K562 (cell line): ENCODE measurements around the gene BCL2L1. TPM values are rescaled to one million over a fixed set of nuclear protein-coding genes. Genes with fewer than 3 reads are reported as not detected.

Experiments
- ARHGAP35 ChIP-seq: fragments of 450-650 bp; IDR thresholded peaks from 2 replicates; pipeline ENCODE4 v1.6.1; 2018; ENCODE audit not compliant: partially characterized antibody
- ASH1L ChIP-seq: fragments of 450-650 bp; IDR thresholded peaks from 2 replicates; pipeline ENCODE4 v1.6.1; 2018; ENCODE audit warnings: borderline replicate concordance, mild to moderate bottlenecking, low read depth; ENCODE audit not compliant: partially characterized antibody
- CHCHD3 ChIP-seq: fragments of 250-450 bp; sonication (Bioruptor Pico); IDR thresholded peaks from 2 replicates; pipeline ENCODE4 v2.1.2; 2022; ENCODE audit warnings: mild to moderate bottlenecking
- ETS1 ChIP-seq: conservative IDR thresholded peaks from 2 replicates; pipeline ENCODE4 v1.6.1; 2011; ENCODE audit warnings: low read depth, mild to moderate bottlenecking, low read length; ENCODE audit not compliant: control insufficient read depth
- ILK ChIP-seq: fragments of 450-650 bp; IDR thresholded peaks from 2 replicates; pipeline ENCODE4 v1.6.1; 2016; ENCODE audit warnings: missing genetic modification characterization, low read depth, mild to moderate bottlenecking, missing compliant biosample characterization, moderate library complexity, borderline replicate concordance
- LCOR ChIP-seq: sonication (generic); formaldehyde crosslinking; IDR thresholded peaks from 2 replicates; pipeline ENCODE4 v1.8.0; 2022; ENCODE audit warnings: mild to moderate bottlenecking, missing genetic modification reagents
- MBD2 ChIP-seq: sonication (generic); IDR thresholded peaks from 2 replicates; pipeline ENCODE4 v1.6.1; 2016; ENCODE audit warnings: low read depth, borderline replicate concordance
- NEUROD1 ChIP-seq: fragments of 150-350 bp; IDR thresholded peaks from 2 replicates; pipeline ENCODE4 v1.6.1; 2014; ENCODE audit warnings: borderline replicate concordance, low read length, low read depth; ENCODE audit not compliant: partially characterized antibody
- NR2C2 ChIP-seq, 2 experiments: fragments of 200-800 bp in 1 of 2; sonication (Bioruptor generic) in 1 of 2; sonication (generic) in 1 of 2; formaldehyde crosslinking in 1 of 2; IDR thresholded peaks; 2 replicates each; pipeline versions ENCODE4 v1.6.1 to v1.8.0; 2016 to 2022; ENCODE audit warnings: mild to moderate bottlenecking in 1 of 2, missing compliant biosample characterization in 1 of 2, missing genetic modification characterization in 1 of 2, missing genetic modification reagents in 1 of 2
- PML ChIP-seq: IDR thresholded peaks from 2 replicates; pipeline ENCODE4 v1.6.1; 2012; ENCODE audit warnings: low read length, inconsistent platforms
- POLR2A ChIP-seq: fragments of 450-650 bp; conservative IDR thresholded peaks from 2 replicates; pipeline ENCODE4 v1.6.1; 2016
- RCOR1 ChIP-seq, 2 experiments: IDR thresholded peaks; 2 replicates each; pipeline ENCODE4 v1.6.1; 2012; ENCODE audit warnings: low read depth in 2 of 2, low read length in 2 of 2, borderline replicate concordance in 1 of 2, improper control_type of control experiment in 1 of 2
- SUPT5H ChIP-seq: fragments of 450-650 bp; IDR thresholded peaks from 2 replicates; pipeline ENCODE4 v1.6.1; 2016
- TFE3 ChIP-seq: fragments of 450-650 bp; formaldehyde crosslinking; IDR thresholded peaks from 2 replicates; pipeline ENCODE4 v1.4.0; 2020; ENCODE audit warnings: mild to moderate bottlenecking, mixed read lengths
- XRCC5 ChIP-seq: fragments of 200-400 bp; formaldehyde crosslinking; IDR thresholded peaks from 2 replicates; pipeline ENCODE4 v1.6.1; 2017; ENCODE audit warnings: low read depth, mild to moderate bottlenecking, low read length
- ZBTB7A ChIP-seq: IDR thresholded peaks from 2 replicates; pipeline ENCODE4 v1.6.1; 2011; ENCODE audit warnings: low read depth, mild to moderate bottlenecking, low read length, moderate library complexity, borderline replicate concordance; ENCODE audit not compliant: control insufficient read depth
- ZFP30 ChIP-seq: fragments of 250-450 bp; sonication (Bioruptor Pico); IDR thresholded peaks from 2 replicates; pipeline ENCODE4 v1.8.0; 2022; ENCODE audit warnings: moderate library complexity, mild to moderate bottlenecking, inconsistent platforms, borderline replicate concordance
- ZNF408 ChIP-seq: fragments of 250-450 bp; sonication (Bioruptor Pico); IDR thresholded peaks from 2 replicates; pipeline ENCODE4 v1.4.0; 2020; ENCODE audit warnings: low read depth, mild to moderate bottlenecking, moderate library complexity
- polyA plus RNA-seq, 8 experiments: library from polyadenylated mRNA; depleted of rRNA in 4 of 8; stranded (reverse) in 5 of 8; unstranded in 3 of 8; fragments of >200 nt; fragmentation: Nextera tagmentation in 2 of 8; fragmentation: Illumina TruSeq in 1 of 8; extraction: Ambion mirVana in 2 of 8; extraction: Trizol in 1 of 8; gene quantifications; 2 replicates each; pipeline versions ENCODE4 v1.2.1 to v1.2.3, GENCODE V29; 2011 to 2014; ENCODE audit warnings: inconsistent platforms in 1 of 8, missing spikeins in 1 of 8
- total RNA-seq, 7 experiments: library from RNA; depleted of rRNA in 6 of 7; stranded (reverse); fragments of >200 nt in 6 of 7; fragmentation: Illumina TruSeq in 2 of 7; extraction: Trizol in 2 of 7; gene quantifications; 2 replicates each; pipeline versions ENCODE4 v1.2.1 to v1.2.3, GENCODE V29; 2011 to 2021; ENCODE audit warnings: low replicate concordance in 1 of 7
- TF ChIP-seq, protein P1 (sequence below): fragments of 250-450 bp; sonication (Bioruptor Pico); IDR thresholded peaks from 2 replicates; pipeline ENCODE4 v1.5.0; 2021; ENCODE audit warnings: mild to moderate bottlenecking, moderate library complexity
- TF ChIP-seq, protein P2 (sequence below): sonication (generic); formaldehyde crosslinking; IDR thresholded peaks from 2 replicates; pipeline ENCODE4 v1.8.0; 2022; ENCODE audit warnings: mild to moderate bottlenecking, missing genetic modification reagents

Gene BCL2L1
- total and polyA plus RNA-seq, 9 of the 15 experiments (the other 6 are each of a cell fraction or from before 2014, with no cell fraction given), result 3.3 to 182 (median 120) TPM

DNA sequence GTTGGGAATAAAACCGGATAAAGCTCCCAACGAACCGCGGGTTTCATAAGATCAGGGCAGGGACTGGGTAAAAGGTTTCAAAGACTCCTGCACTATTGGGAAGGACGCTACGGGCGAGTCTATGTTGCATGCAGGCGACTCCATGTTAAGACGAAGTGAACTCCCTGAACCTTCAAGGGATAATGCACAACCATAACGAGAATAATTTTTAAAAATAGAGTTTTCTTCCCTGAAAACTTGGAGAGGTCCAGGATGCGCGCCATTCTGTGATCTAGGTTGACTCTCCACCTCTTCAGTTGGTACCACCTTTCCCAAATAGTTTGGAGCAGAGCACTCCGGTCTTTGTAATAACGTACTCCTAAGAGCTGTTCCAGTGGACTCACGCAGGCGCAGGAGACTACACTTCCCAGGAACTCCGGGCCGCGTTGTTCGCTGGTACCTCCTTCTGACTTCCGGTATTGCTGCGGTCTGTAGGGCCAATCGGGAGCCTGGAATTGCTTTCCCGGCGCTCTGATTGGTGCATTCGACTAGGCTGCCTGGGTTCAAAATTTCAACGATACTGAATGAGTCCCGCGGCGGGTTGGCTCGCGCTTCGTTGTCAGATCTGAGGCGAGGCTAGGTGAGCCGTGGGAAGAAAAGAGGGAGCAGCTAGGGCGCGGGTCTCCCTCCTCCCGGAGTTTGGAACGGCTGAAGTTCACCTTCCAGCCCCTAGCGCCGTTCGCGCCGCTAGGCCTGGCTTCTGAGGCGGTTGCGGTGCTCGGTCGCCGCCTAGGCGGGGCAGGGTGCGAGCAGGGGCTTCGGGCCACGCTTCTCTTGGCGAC is 16.3 kb upstream of the BCL2L1 start, which contains the start of gene TPX2 (continued):
- TF ChIP-seq PML (peak; percentile 75; the same call in 1 of the 2 replicates), ASH1L (peak; percentile 93), TFE3 (no peak), ETS1 (peak; percentile 13; the same call in 1 of the 2 replicates), SUPT5H (peak; percentile 89), ZFP30 (CRISPR knock-in tag) (no peak), RCOR1 (IDR thresholded peaks at IDR 0.05; ENCODE audit: borderline replicate concordance in 1 of 2, low read depth in 2 of 2, low read length in 2 of 2) (no peak), XRCC5 (peak; percentile 25; the same call in 1 of the 2 replicates), MBD2 (peak; percentile 91), CHCHD3 (CRISPR knock-in tag) (no peak), ZBTB7A (peak; percentile 66; the same call in 1 of the 2 replicates), ZNF408 (CRISPR knock-in tag) (no peak), ILK (no peak), NR2C2 (CRISPR knock-in tag; IDR thresholded peaks at IDR 0.05) (no peak; the same call in 1 of the 2 replicates), NR2C2 (tag; IDR thresholded peaks at IDR 0.05) (peak; percentile 77; the same call in 1 of the 2 replicates), LCOR (CRISPR knock-in tag) (no peak), POLR2A (peak; percentile 92), ARHGAP35 (no peak), NEUROD1 (peak; percentile 6)
- TF ChIP-seq, protein P1, sequence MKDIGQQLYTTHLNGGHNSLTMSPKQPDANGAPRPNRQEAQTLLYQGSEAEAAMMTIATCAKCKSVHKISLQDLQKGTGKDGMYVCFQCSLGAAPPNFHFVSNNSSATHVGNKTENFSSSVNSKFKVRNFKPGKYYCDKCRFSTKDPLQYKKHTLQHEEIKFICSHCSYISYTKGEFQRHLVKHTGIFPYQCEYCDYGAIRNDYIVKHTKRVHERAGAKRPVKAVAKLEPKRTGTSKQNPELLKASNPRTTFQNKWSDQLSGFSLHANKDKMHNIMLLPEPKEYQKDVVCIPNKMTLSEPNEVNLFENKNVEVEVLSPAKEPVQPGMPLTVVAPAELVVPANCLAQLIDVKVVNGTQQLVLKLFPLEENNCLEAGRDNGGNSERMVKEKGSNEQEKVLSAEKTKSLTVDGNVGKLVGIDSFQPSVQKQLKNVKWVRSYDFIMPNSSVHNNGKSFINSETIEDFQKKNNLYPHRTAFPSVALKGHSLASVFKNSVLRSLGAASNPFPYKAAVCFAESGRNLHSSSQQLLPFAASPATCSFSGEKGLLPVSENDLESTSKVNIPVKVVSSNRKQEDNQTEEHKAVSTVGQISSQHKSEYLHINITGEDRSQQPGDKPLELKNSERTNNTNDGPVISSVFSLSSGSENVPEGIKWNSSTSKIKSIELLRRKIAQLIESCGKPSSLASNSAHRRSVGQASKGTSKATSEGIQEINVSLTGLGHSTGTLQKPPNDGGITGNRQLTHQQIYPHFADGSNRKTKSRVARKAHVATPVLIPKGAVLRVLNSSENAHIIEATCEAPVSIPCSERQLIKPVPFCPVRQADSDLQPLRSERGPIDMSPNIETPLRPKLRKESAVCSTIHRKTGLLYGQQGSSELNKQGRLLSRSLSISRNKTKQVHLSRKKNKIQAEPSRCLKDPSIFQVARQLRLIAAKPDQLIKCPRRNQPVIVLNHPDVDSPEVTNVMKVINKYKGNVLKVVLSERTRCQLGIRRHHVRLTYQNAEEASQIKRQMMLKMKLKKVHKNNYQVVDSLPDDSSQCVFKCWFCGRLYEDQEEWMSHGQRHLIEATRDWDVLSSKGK (CRISPR knock-in tag), result 0 out of 2 replicates have a peak, but pooled peaks have one; percentile 2
- TF ChIP-seq, protein P2, sequence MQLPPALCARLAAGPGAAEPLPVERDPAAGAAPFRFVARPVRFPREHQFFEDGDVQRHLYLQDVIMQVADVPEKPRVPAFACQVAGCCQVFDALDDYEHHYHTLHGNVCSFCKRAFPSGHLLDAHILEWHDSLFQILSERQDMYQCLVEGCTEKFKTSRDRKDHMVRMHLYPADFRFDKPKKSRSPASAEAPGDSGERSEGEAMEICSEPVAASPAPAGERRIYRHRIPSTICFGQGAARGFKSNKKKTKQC (CRISPR knock-in tag), result 0 out of 2 replicates have a peak, but pooled peaks have one; percentile 62
